GM18909 (cell line): ENCODE data around the gene ALDH16A1.
"Not testable (repeated sequence)": the region's sequence is repeated elsewhere in the genome, so short reads cannot be mapped to it uniquely, and the experiment has no call there.

ENCODE experiments used
- ATAC-seq: cut with Tn5 transposase; IDR thresholded peaks from one replicate; pipeline ENCODE4 v1.9.1; 2021; ENCODE audit warnings: mild to moderate bottlenecking; ENCODE audit not compliant: unreplicated experiment, poor library complexity

The ALDH16A1 gene

DNA sequence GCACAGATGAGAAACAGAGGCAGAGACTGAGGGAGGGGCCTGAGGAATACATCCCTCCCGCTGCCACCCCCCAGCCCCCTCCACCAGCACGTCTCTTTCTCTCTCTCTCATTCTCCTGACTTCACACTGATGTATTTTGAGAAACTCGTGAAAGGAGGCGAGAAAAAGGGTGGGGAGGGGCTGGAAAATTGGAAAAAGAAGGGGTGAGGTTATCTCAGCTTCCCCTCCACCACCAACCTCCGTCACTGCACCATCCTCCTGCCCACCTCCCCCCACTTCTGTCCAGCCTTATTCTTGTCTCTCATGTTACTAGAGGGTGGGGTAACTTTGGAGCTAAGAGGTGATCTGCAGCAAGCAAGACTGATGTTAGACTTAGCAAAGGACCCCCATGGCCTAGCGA is 13.2 kb upstream of the ALDH16A1 start:
- no peak for ATAC-seq

DNA sequence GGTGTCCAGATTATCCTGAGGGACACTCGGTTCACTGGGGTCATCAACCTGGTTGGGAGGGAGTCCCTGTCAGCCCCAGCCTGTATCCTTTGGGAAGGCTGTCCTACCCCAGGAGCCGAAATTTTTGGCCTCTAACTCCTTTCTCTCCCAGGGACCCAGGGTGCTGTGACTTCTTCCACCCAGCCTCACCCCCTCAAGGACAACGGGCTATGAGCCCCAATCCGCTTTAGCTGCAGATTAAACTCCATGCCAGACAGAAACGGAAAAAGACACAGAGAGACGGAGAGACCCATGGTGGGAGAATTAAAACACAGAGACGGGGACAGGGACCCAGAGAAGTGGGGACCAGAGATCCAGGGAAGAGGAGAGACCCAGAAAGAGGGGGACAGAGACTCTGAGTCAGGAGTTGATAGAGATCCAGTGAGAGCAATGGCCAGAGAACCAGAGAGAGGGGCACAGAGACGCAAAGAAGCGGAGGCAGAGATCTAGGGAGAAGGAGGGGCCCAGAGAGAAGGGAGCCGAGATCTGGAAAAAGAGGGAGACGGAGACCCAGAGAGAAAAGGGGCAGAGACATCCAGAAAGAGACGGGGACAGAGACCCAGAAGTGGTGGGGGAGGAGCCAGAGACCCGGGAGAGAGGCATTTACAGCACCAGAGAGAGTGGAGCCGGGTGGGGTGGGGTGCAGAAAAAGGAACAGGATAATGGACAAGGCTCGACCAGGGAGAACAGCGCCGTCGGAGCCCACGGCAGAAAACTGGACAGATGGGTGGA is 12.4 kb upstream of the ALDH16A1 start:
- no peak for ATAC-seq

DNA sequence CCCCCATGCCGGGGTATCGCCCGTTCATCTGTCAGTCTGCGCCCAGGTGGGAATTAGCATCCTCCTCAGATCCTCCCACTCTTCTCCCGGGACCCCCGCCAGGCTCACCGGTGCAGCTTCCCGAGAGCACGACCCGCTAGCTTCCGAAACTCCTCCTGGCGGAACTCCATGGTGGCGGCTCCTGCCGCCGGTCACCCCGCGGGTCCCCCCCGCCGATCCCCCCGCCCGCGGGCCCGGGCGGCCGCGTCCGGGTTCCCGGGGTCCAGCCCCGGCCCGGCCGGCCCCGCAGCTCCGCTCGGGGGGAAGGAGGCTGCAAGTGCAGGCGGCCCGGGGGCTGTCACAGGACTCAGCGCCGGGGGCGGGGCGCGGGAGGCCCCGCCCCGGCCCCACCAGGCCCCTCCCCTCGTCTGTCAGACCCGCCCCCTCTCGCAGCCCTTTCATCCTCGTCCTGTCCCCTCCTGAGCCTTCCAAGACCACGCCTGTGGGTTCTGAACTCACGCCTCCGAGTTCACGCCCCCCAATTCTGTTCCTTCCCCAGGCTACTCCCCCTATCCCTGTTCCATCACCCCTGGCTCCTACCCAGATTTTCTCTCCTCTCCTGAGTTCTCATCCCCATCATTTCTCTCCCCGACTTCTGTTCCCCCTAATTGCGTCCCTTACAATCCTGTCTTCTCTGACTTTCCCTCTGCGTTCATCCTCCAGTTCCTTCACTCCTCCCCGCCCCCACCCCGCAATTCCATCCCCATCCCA is 11.6 kb upstream of the ALDH16A1 start, which contains the start of gene SLC17A7:
SLC17A7 (minus strand) TSS at position 318 of the 750 bp plus-strand sequence; CDS start at position 170, 148 bp downstream.
- no peak for ATAC-seq

- no peak for ATAC-seq
These were observed 11.1 kb upstream of the ALDH16A1 start for GRCh38 chr19:49441960-49442350.

DNA sequence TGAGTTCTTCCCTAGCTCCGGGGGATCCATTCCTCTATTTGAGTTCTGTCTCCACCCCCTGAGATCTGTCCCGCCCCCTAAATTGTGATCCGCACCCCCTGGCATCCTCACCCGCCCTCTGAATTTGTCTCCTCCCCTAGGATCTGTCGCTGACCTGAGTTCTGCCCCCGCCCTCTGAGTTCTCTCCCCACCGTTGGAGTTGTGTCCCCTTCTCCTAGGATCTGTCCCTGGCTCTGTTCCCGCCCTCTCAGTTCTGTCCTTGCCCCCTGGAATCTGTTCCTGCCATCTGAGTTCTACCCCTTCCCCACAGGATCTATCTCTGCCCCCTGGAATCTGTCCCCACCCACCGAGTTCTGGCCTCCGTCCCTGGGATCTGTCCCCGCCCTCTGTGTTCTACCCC is 10.7 kb upstream of the ALDH16A1 start:
- ATAC-seq: no peak

- ATAC-seq: peak; percentile 17
These were observed 10.2 kb upstream of the ALDH16A1 start for GRCh38 chr19:49442771-49443365.

DNA sequence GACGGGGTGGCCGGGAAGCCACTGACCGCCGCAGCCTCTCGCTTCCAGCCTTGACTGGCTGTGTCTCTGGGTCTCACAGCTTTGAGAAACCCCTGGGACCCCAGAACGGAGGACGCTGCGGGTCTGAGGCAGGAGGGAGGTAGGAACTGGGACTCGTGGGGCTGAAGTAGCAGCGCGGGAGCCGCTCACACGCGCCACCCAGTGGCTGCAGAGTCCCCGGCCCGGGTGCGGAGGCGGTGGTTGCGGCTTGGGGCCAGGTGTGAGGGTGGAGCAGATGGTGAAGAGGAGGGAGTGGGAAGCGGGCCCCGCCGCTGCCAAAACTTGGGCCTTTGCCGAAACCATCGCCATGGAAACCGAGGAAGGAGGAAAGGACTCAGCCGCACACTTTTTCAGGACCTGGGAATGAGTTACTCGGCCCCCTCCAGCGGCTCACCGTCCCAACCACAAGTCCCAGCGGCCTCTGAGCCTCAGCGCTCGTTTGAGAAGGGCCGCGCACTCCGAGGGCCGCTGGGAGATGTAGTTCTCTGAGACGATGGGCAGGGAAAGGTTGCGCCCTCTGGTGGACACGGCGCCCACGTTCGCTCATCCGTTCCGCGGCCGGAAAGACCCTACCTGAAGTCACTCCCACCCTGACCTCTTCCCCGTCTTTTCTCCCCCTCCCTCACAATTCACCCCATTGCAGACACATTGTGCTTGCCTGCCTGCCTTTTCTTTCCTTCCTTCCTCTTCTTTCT is 9.5 kb upstream of the ALDH16A1 start:
- ATAC-seq: peak; percentile 77

DNA sequence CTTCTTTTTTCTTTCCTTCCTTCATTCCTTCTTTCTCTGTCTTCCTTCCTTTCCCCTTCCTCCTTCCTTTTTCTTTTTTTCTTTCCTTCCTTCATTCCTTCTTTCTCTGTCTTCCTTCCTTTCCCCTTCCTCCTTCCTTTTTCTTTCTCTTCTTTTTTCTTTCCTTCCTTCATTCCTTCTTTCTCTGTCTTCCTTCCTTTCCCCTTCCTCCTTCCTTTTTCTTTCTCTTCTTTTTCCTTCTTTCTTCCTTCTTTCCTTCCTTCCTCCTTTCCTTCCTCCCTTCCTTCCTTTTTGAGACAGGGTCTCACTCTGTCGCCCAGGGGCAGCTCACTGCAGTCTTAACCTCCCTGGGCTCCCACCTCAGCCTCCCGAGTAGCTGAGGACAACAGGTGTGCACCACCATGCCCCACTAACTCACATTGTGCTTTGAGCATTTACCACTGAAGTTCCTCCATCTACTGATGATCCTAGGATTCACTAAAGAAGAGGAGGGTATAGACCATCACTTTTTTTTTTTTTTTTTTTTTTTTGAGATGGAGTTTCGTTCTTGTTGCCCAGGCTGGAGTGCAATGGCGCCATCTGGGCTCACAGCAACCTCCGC is 8.8 kb upstream of the ALDH16A1 start:
- not testable (repeated sequence) for ATAC-seq

- ATAC-seq: no peak
These were observed 7.0 kb upstream of the ALDH16A1 start for GRCh38 chr19:49445997-49446396.

GRCh38 chr19:49447485-49448431 is 5.3 kb upstream of the ALDH16A1 start:
- no peak for ATAC-seq

DNA sequence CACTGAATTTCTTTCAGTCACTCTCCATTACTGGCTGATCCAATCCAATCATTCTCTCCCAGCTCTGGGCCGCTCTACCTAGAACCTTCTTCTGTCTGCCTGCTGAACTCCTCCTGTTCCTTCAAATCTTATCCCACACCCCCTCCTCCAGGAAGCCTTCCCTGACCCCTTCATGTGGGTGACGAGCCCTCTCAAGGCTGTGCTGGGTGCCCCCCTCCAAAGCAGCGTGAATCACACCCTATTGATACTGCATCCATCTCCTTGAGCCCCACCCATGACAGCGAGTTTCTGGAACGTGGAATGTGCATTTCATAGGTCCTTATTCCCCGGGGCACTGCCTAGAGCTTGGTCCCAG is 4.6 kb upstream of the ALDH16A1 start:
- ATAC-seq: no peak

- ATAC-seq: no peak
These were observed 2.6 kb upstream of the ALDH16A1 start for GRCh38 chr19:49450405-49450804.

- peak; percentile 64 for ATAC-seq
These were observed 1.4 kb upstream of the ALDH16A1 start, which contains the start of gene PIH1D1 for GRCh38 chr19:49451430-49452181. TSS of gene PIH1D1 (minus strand) at chr19:49451814. CDS start at chr19:49451574, 240 bp downstream.

- no peak for ATAC-seq
These were observed 774 bp downstream of the ALDH16A1 start for GRCh38 chr19:49453757-49454240.

DNA sequence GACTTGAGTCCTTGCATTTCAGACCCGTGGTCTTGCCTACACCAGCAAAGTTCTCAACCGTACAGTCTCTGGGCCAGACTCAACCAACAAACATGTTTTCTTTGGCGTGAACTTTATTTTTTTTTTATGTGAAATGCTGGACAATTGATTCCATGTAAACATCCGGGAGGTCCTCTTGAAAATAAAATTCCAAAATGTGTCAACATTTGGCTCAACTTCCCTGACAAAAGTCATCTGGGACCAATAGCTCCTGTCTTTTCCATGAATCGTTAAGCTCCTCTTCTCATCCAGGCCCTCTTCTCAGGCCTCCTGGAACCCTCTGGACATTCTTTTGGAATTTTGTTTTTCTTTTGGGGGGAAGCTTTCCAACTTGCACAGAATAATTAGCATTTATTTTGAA is 2.7 kb downstream of the ALDH16A1 start:
- ATAC-seq: no peak

DNA sequence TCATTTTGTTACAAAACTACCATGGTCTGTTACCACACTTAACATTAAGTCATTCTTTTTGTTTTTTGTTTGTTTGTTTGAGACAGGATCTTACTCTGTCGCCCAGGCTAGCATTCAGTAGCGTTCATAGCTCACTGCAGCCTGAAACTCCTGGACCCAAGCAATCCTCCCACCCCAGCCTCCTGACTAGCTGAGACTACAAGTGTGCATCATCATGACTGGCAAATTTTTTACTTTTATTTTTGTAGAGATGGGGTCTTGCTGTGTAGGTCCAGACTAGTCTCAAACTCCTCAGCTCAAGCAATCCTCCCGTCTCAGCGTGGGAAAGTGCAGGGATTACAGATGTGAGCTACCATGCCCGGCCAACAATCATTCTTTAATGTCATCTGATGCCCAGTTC is 3.3 kb downstream of the ALDH16A1 start:
- ATAC-seq: no peak

- ATAC-seq: no peak
These were observed 5.5 kb downstream of the ALDH16A1 start for GRCh38 chr19:49458567-49458903.

DNA sequence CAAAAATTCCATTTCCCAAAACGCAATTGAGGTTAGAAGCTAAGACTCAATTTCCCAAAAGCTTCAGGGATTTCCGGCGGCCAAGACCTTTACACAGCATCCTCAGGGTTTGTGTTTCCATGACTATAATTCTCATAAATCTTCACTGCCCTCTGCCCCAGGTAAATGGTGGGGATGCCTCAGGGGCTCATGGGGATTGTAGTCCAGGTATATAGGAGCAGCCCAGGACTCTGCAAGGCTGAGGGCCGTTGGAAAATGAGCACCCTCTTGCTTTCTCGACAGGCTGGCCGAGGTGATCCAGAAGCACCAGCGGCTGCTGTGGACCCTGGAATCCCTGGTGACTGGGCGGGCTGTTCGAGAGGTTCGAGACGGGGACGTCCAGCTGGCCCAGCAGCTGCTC is 6.4 kb downstream of the ALDH16A1 start:
- ATAC-seq: no peak
